Esophagus squamous epithelium (tissue), 4 donors: ENCODE data around the gene RAN.

Experiments
- POLR2A ChIP-seq, 4 donors: fragments of 450-650 bp; IDR thresholded peaks; one replicate each; pipeline ENCODE4 v1.6.1; 2017; ENCODE audit warnings: antibody characterized with exemption in 4 of 4, mild to moderate bottlenecking in 4 of 4, moderate library complexity in 3 of 4
- TF ChIP-seq, protein P1 (sequence below), 6 experiments: fragments of 450-650 bp in 4 of 6; fragments of 200-600 bp in 2 of 6; sonication (generic) in 2 of 6; IDR thresholded peaks; one replicate each; pipeline ENCODE4 v1.5.1; 2016 to 2019; ENCODE audit warnings: antibody characterized with exemption in 6 of 6, mild to moderate bottlenecking in 4 of 6, moderate library complexity in 4 of 6

DNA sequence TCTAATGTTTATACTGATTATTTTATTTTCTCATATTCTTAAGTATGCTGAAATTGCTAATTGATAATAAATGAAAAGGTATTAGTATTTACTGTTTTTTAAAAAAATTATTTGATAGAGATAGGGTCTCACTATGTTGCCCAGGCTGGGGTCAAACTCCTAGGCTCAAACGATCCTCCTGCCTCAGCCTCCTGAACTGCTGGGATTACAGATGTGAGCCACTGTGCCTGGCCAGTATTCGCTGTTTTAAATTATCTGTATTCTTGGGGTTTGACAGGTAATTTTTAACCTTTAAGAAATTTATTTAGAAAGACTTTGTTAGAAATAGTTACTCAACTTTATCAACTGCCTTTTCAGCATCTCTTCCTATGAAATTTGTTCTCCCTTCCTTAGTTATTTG lies 32.2 kb downstream of the RAN start:
- TF ChIP-seq, protein P1, sequence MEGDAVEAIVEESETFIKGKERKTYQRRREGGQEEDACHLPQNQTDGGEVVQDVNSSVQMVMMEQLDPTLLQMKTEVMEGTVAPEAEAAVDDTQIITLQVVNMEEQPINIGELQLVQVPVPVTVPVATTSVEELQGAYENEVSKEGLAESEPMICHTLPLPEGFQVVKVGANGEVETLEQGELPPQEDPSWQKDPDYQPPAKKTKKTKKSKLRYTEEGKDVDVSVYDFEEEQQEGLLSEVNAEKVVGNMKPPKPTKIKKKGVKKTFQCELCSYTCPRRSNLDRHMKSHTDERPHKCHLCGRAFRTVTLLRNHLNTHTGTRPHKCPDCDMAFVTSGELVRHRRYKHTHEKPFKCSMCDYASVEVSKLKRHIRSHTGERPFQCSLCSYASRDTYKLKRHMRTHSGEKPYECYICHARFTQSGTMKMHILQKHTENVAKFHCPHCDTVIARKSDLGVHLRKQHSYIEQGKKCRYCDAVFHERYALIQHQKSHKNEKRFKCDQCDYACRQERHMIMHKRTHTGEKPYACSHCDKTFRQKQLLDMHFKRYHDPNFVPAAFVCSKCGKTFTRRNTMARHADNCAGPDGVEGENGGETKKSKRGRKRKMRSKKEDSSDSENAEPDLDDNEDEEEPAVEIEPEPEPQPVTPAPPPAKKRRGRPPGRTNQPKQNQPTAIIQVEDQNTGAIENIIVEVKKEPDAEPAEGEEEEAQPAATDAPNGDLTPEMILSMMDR (IDR thresholded peaks at IDR 0.05) = no peak
- TF ChIP-seq POLR2A (IDR thresholded peaks at IDR 0.05) = no peak
